Upper lobe of left lung (tissue), 4 donors: ENCODE data around the gene C5orf63.

Experiments
- EP300 ChIP-seq, 4 donors: sonication (generic); formaldehyde crosslinking; IDR thresholded peaks; one replicate each; pipeline ENCODE4 v1.5.1; 2017; ENCODE audit warnings: antibody characterized with exemption in 4 of 4, control low read depth in 2 of 4
- POLR2A ChIP-seq, 4 donors: fragments of 450-650 bp; IDR thresholded peaks; one replicate each; pipeline ENCODE4 v1.5.1; 2016 to 2017; ENCODE audit warnings: antibody characterized with exemption in 4 of 4, mild to moderate bottlenecking in 2 of 4
- TF ChIP-seq, protein P1 (sequence below), 6 experiments: fragments of 450-650 bp in 4 of 6; fragments of 200-600 bp in 2 of 6; sonication (generic) in 2 of 6; IDR thresholded peaks; one replicate each; pipeline ENCODE4 v1.5.1; 2016 to 2019; ENCODE audit warnings: antibody characterized with exemption in 6 of 6

DNA sequence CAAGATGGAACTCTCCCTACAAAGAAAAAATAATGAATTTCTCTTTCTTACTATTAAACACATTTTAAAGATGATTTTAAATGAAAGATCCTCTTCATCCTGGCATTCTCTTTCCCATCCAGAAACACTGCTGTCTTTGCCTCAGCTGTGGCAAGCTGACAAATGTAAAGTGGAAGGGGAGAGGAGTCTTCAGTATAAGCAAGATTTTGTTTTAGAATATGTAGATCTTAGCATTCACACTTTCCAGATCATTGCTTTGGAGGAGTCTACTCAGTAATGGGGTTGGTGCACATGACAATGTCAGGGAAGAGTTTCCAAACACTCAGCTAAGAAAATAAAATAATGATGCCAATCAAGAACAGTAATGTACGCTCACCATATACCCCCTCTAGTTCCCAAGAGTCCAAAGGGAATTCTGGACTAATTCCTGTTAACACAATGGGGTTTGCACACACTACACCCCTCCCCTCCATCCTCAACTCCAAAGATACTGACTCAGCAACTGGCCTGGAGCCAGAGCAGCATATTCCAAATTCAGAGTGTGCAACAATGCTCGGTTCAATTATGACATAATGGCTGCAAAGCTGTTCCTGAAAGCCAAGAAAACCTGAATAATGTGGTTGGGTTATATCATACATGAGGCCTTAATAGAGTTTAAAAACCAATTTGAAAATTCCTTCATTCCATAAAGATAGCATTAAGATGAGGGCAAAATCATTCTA is 4.6 kb downstream of the C5orf63 start:
- TF ChIP-seq POLR2A (IDR thresholded peaks at IDR 0.05) (no peak), EP300 (IDR thresholded peaks at IDR 0.05) (no peak)
- TF ChIP-seq, protein P1, sequence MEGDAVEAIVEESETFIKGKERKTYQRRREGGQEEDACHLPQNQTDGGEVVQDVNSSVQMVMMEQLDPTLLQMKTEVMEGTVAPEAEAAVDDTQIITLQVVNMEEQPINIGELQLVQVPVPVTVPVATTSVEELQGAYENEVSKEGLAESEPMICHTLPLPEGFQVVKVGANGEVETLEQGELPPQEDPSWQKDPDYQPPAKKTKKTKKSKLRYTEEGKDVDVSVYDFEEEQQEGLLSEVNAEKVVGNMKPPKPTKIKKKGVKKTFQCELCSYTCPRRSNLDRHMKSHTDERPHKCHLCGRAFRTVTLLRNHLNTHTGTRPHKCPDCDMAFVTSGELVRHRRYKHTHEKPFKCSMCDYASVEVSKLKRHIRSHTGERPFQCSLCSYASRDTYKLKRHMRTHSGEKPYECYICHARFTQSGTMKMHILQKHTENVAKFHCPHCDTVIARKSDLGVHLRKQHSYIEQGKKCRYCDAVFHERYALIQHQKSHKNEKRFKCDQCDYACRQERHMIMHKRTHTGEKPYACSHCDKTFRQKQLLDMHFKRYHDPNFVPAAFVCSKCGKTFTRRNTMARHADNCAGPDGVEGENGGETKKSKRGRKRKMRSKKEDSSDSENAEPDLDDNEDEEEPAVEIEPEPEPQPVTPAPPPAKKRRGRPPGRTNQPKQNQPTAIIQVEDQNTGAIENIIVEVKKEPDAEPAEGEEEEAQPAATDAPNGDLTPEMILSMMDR (IDR thresholded peaks at IDR 0.05) = no peak
